ENCODE measurements around the gene GDE1. TPM values are rescaled to one million over a fixed set of nuclear protein-coding genes. Genes with fewer than 3 reads are reported as not detected.

Gene GDE1
- total RNA-seq, result 67.0 and 124 TPM in 2 replicates

GRCh38 chr16:19521471-19522396 is at the start of gene GDE1:
GDE1 (minus strand) TSS chr16:19522098; CDS start chr16:19521964, 134 bp downstream.

DNA sequence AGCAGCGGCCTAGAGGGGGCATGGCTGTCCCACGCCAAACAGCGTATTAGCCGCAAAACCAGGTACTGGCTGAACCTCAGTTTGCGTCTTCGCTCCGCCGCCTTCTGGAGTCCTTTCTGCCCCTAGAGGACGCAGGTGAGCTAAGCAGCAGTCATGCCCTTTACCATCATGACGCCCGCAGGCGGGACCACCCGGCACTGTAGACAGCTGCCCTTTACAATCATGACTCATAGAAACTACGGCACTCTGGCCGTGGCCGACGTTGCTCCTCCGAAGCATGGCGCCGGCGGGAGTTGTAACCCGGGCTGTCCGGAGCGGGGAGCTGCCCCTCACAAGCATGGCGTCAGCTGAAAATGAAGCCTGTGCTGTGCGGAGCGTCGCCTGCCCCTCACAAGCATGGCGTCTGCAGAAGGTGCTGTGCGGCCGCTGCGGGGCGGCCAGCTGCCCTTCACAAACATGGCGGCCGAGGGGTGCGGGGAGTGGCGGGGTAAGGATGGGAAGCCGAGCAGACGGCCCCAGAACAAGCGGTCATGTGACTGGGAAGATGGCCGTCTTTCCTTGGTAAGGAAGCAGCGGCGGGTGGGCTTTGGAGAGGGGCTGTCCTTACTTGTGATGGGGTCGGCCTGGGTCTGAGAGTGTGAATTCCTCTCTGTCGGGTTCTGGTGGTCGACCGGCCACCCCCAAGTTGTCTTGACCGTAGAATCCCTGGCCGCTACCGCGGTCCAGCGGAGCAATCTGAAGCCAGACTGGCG is 33.5 kb upstream of the GDE1 start, which contains the start of gene VPS35L:
Gene VPS35L (plus strand): TSS at position 518 of the 752 bp plus-strand sequence. CDS start 27 bp downstream, at position 545.

DNA sequence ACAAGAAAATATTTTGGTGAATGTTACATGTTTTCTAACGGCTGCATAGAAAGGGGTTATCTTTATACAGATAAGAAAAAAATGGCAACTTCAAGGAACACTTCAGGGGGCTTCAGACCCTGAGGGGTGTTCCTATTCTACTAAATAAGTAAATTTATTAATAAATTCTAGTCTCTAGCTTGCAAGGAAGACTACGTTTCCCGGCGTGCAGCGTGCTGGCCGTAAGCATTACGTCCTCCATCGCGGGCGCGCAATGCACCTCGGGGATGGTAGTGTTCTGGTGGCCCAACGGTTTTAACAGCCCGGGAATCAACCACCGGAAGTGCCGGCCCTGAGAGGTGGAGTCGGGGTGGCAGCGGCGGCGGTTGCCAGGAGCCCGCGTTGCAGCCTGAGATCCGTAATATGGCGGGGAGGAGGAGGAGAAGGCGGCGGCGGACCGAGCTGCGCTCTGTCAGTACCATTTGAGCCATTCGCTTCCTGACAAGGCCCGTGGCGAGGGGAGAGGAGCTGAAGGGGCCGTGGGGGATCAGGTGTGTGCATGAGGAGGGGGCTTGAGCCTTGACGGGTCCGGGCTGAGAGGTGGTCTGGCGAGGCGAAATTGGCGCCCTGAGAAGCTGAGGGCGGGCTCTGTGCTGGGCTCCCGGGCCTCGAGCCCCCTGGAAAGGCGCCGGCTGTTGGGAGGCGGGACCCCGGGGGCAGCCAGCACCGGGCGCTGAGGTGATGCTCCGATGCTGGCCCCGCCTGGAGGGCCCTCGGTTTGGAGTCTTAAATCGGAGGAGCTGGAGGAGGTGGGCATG is 1.9 kb upstream of the GDE1 start, which contains the start of gene CCP110:
Gene CCP110 (plus strand): TSS at position 384 of the 797 bp plus-strand sequence. CDS start 3,940 bp downstream, outside the sequence.

Other genes with a start within 250 kb of the GDE1 start
- not detected in 2 replicates for gene CLEC19A, start 236.4 kb downstream of the GDE1 start, total RNA-seq
- gene TMC5, start 104.2 kb downstream of the GDE1 start, total RNA-seq, result 0.43 TPM in 1 of 2 replicates, not detected in the other
- 2.7 and 6.0 TPM in 2 replicates for gene CCP110, start 1.8 kb upstream of the GDE1 start, total RNA-seq
- 9.2 and 15.9 TPM in 2 replicates for gene VPS35L, start 33.6 kb upstream of the GDE1 start, total RNA-seq
- 9.4 and 10.0 TPM in 2 replicates for gene KNOP1, start 196.1 kb upstream of the GDE1 start, total RNA-seq
- 3.4 and 4.9 TPM in 2 replicates for gene IQCK, start 196.2 kb upstream of the GDE1 start, total RNA-seq